Vein endothelial cell (primary cell): ENCODE measurements around the gene LIMCH1. TPM values are rescaled to one million over a fixed set of nuclear protein-coding genes. Genes with fewer than 3 reads are reported as not detected.

Source experiments
- total RNA-seq: library from RNA; depleted of rRNA; stranded (reverse); fragments of >200 nt; gene quantifications from 2 replicates; pipeline ENCODE4 v1.2.3, GENCODE V29; 2012

LIMCH1 gene
- 31.0 and 53.1 TPM in 2 replicates for total RNA-seq

GRCh38 chr4:41538017-41538733, at the start of gene LIMCH1:
LIMCH1 (plus strand) TSS chr4:41538157; CDS start chr4:41605996, 67,839 bp downstream.

GRCh38 chr4:41748571-41749475, 210.9 kb downstream of the LIMCH1 start, which contains the start of gene PHOX2B:
PHOX2B (minus strand) TSS chr4:41748725; CDS start chr4:41748610, 115 bp downstream.

Other genes with a start within 250 kb of the LIMCH1 start
- not detected in 2 replicates for gene PHOX2B, start 210.6 kb downstream of the LIMCH1 start, total RNA-seq